Endothelial cell of umbilical vein (primary cell): Measurements from ENCODE around the gene MYL5. TPM values are rescaled to one million over a fixed set of nuclear protein-coding genes. Genes with fewer than 3 reads are reported as not detected.

Experiments
- BruUV-seq: library from RNA; stranded (reverse); fragments of 400-500 nt; replicated peaks from 2 replicates; lab custom pipeline; 2021; lab: Mats Ljungman, UMichigan
- CTCF ChIA-PET: fragments of 300-600, 350-600 bp; sonication (Branson Sonifier 250); formaldehyde crosslinking; loops from one replicate; lab custom pipeline; 2021; ENCODE audit warnings: antibody characterized with exemption, inconsistent platforms; lab: Charles Lee
- POLR2A ChIA-PET: fragments of 300-600, 350-600 bp; sonication (Branson Sonifier 250); formaldehyde crosslinking; loops from one replicate; lab custom pipeline; 2021; ENCODE audit warnings: antibody characterized with exemption, inconsistent platforms; lab: Charles Lee
- DNase-seq: peaks from one replicate; pipeline ENCODE4 v3.0.0-alpha.2; 2011; ENCODE audit warnings: low read depth, low spot score
- FAIRE-seq: peaks from 2 replicates; lab custom pipeline; 2011; peaks lifted over from hg19 to GRCh38; lab: Jason Lieb, UNC
- H2AFZ ChIP-seq: 2 replicates; pipeline ENCODE4 v1.6.0; 2012; ENCODE audit warnings: low read depth, low read length, control low read depth, inconsistent platforms
- H3K27ac ChIP-seq: 2 replicates; pipeline ENCODE4 v1.5.1; 2011; ENCODE audit warnings: low read depth, mild to moderate bottlenecking, control low read depth, low read length, moderate library complexity; ENCODE audit not compliant: insufficient read depth
- H3K27me3 ChIP-seq, 2 experiments: 2 replicates each; pipeline versions ENCODE4 v1.6.0 to v1.6.1; 2011; ENCODE audit warnings: low read length in 2 of 2, mixed read lengths in 1 of 2; ENCODE audit not compliant: control insufficient read depth in 2 of 2, insufficient read depth in 2 of 2
- H3K36me3 ChIP-seq, 2 experiments: 2 replicates in 1 of 2; 3 replicates in 1 of 2; pipeline ENCODE4 v1.5.1; 2011; ENCODE audit warnings: low read length in 2 of 2, mild to moderate bottlenecking in 1 of 2, moderate library complexity in 1 of 2; ENCODE audit not compliant: control insufficient read depth in 2 of 2, insufficient read depth in 2 of 2; ENCODE audit errors: extremely low read depth in 1 of 2
- H3K4me1 ChIP-seq: 3 replicates; pipeline ENCODE4 v1.5.1; 2011; ENCODE audit warnings: mild to moderate bottlenecking, low read length; ENCODE audit not compliant: control insufficient read depth, insufficient read depth; ENCODE audit errors: extremely low read depth
- H3K4me2 ChIP-seq: 2 replicates; pipeline ENCODE4 v1.6.1; 2011; ENCODE audit warnings: low read length, control low read depth, mixed read lengths; ENCODE audit not compliant: insufficient read depth
- H3K4me3 ChIP-seq, 3 experiments: fragments of 200-600 bp in 1 of 3; sonication (generic), shearing (Covaris generic) in 1 of 3; replicated peaks in 1 of 3; 2 replicates each; pipeline ENCODE4 v1.5.1; 2011 to 2016; ENCODE audit warnings: control low read depth in 3 of 3, low read length in 3 of 3, mild to moderate bottlenecking in 2 of 3, inconsistent platforms in 1 of 3, low read depth in 1 of 3, moderate library complexity in 1 of 3; ENCODE audit not compliant: insufficient read depth in 1 of 3
- H3K79me2 ChIP-seq: 2 replicates; pipeline ENCODE4 v1.6.0; 2012; ENCODE audit warnings: low read length, inconsistent platforms; ENCODE audit not compliant: control insufficient read depth, insufficient read depth
- H3K9ac ChIP-seq: replicated peaks from 2 replicates; pipeline ENCODE3; 2011; ENCODE audit warnings: low read length, control low read depth; ENCODE audit not compliant: insufficient read depth; ENCODE audit errors: extremely low read depth
- H3K9me1 ChIP-seq: replicated peaks from 3 replicates; pipeline ENCODE4 v1.6.0; 2011; ENCODE audit warnings: mild to moderate bottlenecking, low read length; ENCODE audit not compliant: control insufficient read depth, insufficient read depth; ENCODE audit errors: extremely low read depth
- H3K9me3 ChIP-seq: replicated peaks from 2 replicates; pipeline ENCODE4 v1.5.1; 2012; ENCODE audit warnings: low read length, inconsistent platforms; ENCODE audit not compliant: control insufficient read depth, insufficient read depth
- H4K20me1 ChIP-seq: replicated peaks from 2 replicates; pipeline ENCODE3; 2011; ENCODE audit warnings: mild to moderate bottlenecking, low read length; ENCODE audit not compliant: control insufficient read depth, insufficient read depth; ENCODE audit errors: extremely low read depth
- CTCF ChIP-seq, 2 donors: IDR thresholded peaks; 1 replicate in 1 of 2; 2 replicates in 1 of 2; pipeline ENCODE4 v1.5.1; 2011; ENCODE audit warnings: low read length in 2 of 2, mild to moderate bottlenecking in 2 of 2, moderate library complexity in 2 of 2, control low read depth in 1 of 2, inconsistent platforms in 1 of 2, low read depth in 1 of 2; ENCODE audit not compliant: insufficient read depth in 1 of 2; ENCODE audit errors: extremely low read depth in 1 of 2
- EZH2 ChIP-seq: IDR thresholded peaks from 2 replicates; pipeline ENCODE4 v1.6.1; 2012; ENCODE audit warnings: borderline replicate concordance, low read depth, mild to moderate bottlenecking, moderate library complexity, low read length, inconsistent platforms; ENCODE audit not compliant: severe bottlenecking
- FOS ChIP-seq: IDR thresholded peaks from 2 replicates; pipeline ENCODE4 v1.6.1; 2011; ENCODE audit warnings: mild to moderate bottlenecking, low read length, moderate library complexity, borderline replicate concordance; ENCODE audit not compliant: insufficient read depth
- GATA2 ChIP-seq: IDR thresholded peaks from 2 replicates; pipeline ENCODE4 v1.7.0; 2011; ENCODE audit warnings: low read depth, mild to moderate bottlenecking, moderate library complexity, mixed read lengths, low read length; ENCODE audit not compliant: insufficient read length, insufficient read depth
- JUN ChIP-seq: IDR thresholded peaks from 2 replicates; pipeline ENCODE4 v1.6.1; 2011; ENCODE audit warnings: borderline replicate concordance, low read depth; ENCODE audit not compliant: insufficient read length, insufficient read depth
- MAX ChIP-seq: IDR thresholded peaks from 2 replicates; pipeline ENCODE4 v1.6.1; 2011; ENCODE audit not compliant: insufficient read depth, insufficient read length
- MYC ChIP-seq: IDR thresholded peaks from one replicate; pipeline ENCODE4 v1.6.1; 2011; ENCODE audit warnings: mild to moderate bottlenecking, low read depth, low read length
- POLR2A ChIP-seq: IDR thresholded peaks from 2 replicates; pipeline ENCODE4 v1.6.1; 2012; ENCODE audit warnings: low read depth, mild to moderate bottlenecking, control low read depth, low read length
- POLR2AphosphoS5 ChIP-seq: IDR thresholded peaks from 2 replicates; pipeline ENCODE4 v1.6.1; 2012; ENCODE audit warnings: low read depth, mild to moderate bottlenecking, control low read depth, low read length, moderate library complexity; ENCODE audit not compliant: insufficient read depth
- dilution Hi-C: fragments of 300-500 bp; cut with MboI; formaldehyde crosslinking; loops from one replicate; pipeline ENCODE4 v1.15.0; 2019; ENCODE audit warnings: low sequenced_read_pairs; ENCODE audit not compliant: extremely low pct_ligation_motif_present
- intact Hi-C: fragments of 100-400 bp; cut with micrococcal nuclease; formaldehyde crosslinking; loops from one replicate; pipeline ENCODE4 v1.10.0; 2022
- polyA plus RNA-seq, 4 experiments: library from polyadenylated mRNA; depleted of rRNA in 3 of 4; stranded (reverse) in 3 of 4; unstranded in 1 of 4; fragments of >200 nt; gene quantifications; 2 replicates each; pipeline versions ENCODE4 v1.2.1 to v1.2.3, GENCODE V29; 2011 to 2012; ENCODE audit warnings: missing spikeins in 1 of 4
- total RNA-seq: library from RNA; stranded (reverse); gene quantifications from 2 replicates; pipeline ENCODE4 v1.2.3, GENCODE V29; 2021

The MYL5 gene
- total and polyA plus RNA-seq, 2 donors (not counting 3 experiments of a cell fraction or from before 2014, with no cell fraction given) = 12.3 to 13.4 TPM

- BruUV-seq = no TSS peak
- no peaks in the 10 kb centered on the region for H4K20me1 ChIP-seq
These were observed 47.9 kb downstream of the MYL5 start for GRCh38 chr4:722169-722725.

GRCh38 chr4:722851-723360 is 48.6 kb downstream of the MYL5 start:
- no peaks in the 10 kb centered on the region for H3K9me3 ChIP-seq
- peaks cover 29% of the 10 kb centered on the region for H3K4me1 ChIP-seq
- CTCF ChIA-PET = no interaction called here
- intact Hi-C loops (no loop called here), dilution Hi-C loops (no loop called here)
- no peak overlapping the region for H3K4me2 ChIP-seq
- no peak overlapping the region for H3K27ac ChIP-seq
- POLR2A ChIA-PET = no interaction called here
- no peak for DNase-seq
- peaks cover 4 to 7% of the 10 kb centered on the region in 2 experiments for H3K36me3 ChIP-seq
- no peak for FAIRE-seq
- H3K9ac ChIP-seq = no peak overlapping the region
- no peaks in the 10 kb centered on the region for H3K27me3 ChIP-seq
- peaks cover 88% of the 10 kb centered on the region for H3K79me2 ChIP-seq
- TF ChIP-seq FOS = no peak
- TF ChIP-seq MYC = no peak
- TF ChIP-seq JUN = no peak
- no peak for TF ChIP-seq POLR2A
- TF ChIP-seq CTCF (IDR thresholded peaks at IDR 0.05; ENCODE audit: extremely low read depth in 1 of 2, insufficient read depth in 1 of 2, low read depth in 1 of 2, low read length in 2 of 2) = no peak
- TF ChIP-seq GATA2 = no peak
- TF ChIP-seq EZH2 = no peak
- no peak for TF ChIP-seq MAX
- no peak for TF ChIP-seq POLR2AphosphoS5
- no peak overlapping the region for H2AFZ ChIP-seq
- H4K20me1 ChIP-seq = peaks cover 3% of the 10 kb centered on the region
- H3K9me1 ChIP-seq = no peaks in the 10 kb centered on the region
- BruUV-seq = no TSS peak
- no peak overlapping the region for H3K4me3 ChIP-seq

More at GRCh38 chr4:722169-722725, 47.9 kb downstream of the MYL5 start:
- H3K79me2 ChIP-seq = peaks cover 88% of the 10 kb centered on the region
- H3K4me1 ChIP-seq = peaks cover 22% of the 10 kb centered on the region
- no peak overlapping the region for H2AFZ ChIP-seq
- no peak overlapping the region for H3K4me2 ChIP-seq
- no peaks in the 10 kb centered on the region for H3K9me3 ChIP-seq
- FAIRE-seq = no peak
- CTCF ChIA-PET = no interaction called here
- no peak overlapping the region for H3K4me3 ChIP-seq
- intact Hi-C loops = no loop called here
- H3K9ac ChIP-seq = no peak overlapping the region
- peaks cover 4 to 7% of the 10 kb centered on the region in 2 experiments for H3K36me3 ChIP-seq
- TF ChIP-seq FOS = no peak
- dilution Hi-C loops = no loop called here
- POLR2A ChIA-PET = no interaction called here
- H3K27me3 ChIP-seq = no peaks in the 10 kb centered on the region
- no peak for DNase-seq
- H3K9me1 ChIP-seq = no peaks in the 10 kb centered on the region
- H3K27ac ChIP-seq = no peak overlapping the region
